Memory B cell (primary cell): Measurements from ENCODE around the gene RPP25L.

Experiments
- ATAC-seq: fragments of 150-1000 bp; cut with Tn5 transposase; 2 replicates; pipeline ENCODE4 v1.10.0; 2021; ENCODE audit warnings: low read depth, mild to moderate bottlenecking, moderate library complexity
- DNase-seq, 2 donors: peaks; one replicate each; pipeline ENCODE4 v3.0.0; 2022; ENCODE audit warnings: low spot score in 2 of 2
- H3K27ac Mint-ChIP-seq: one replicate; pipeline ENCODE4 v1.8.0; 2022; ENCODE audit warnings: mild to moderate bottlenecking, moderate library complexity, mixed read lengths
- H3K27me3 Mint-ChIP-seq: one replicate; pipeline ENCODE4 v1.8.0; 2022; ENCODE audit warnings: mixed read lengths
- H3K36me3 Mint-ChIP-seq: one replicate; pipeline ENCODE4 v1.8.0; 2022; ENCODE audit warnings: mild to moderate bottlenecking, mixed read lengths
- H3K4me1 Mint-ChIP-seq: one replicate; pipeline ENCODE4 v1.8.0; 2022; ENCODE audit warnings: mixed read lengths
- H3K4me3 Mint-ChIP-seq: one replicate; pipeline ENCODE4 v1.8.0; 2022; ENCODE audit warnings: mild to moderate bottlenecking, moderate library complexity, mixed read lengths
- H3K9me3 Mint-ChIP-seq: one replicate; pipeline ENCODE4 v1.8.0; 2022; ENCODE audit warnings: mixed read lengths

The RPP25L gene

GRCh38 chr9:34590381-34591247, 21.3 kb downstream of the RPP25L start:
- ATAC-seq (peak; percentile 7), DNase-seq (peak in 1 of 2 donors; percentile 38)
- Mint-ChIP-seq H3K36me3 (no peaks in the 10 kb centered on the region), H3K27ac (no peak overlapping the region), H3K4me1 (peaks cover 33% of the 10 kb centered on the region), H3K4me3 (peak overlapping the region; percentile 82), H3K27me3 (peaks cover 54% of the 10 kb centered on the region), H3K9me3 (no peaks in the 10 kb centered on the region)

DNA sequence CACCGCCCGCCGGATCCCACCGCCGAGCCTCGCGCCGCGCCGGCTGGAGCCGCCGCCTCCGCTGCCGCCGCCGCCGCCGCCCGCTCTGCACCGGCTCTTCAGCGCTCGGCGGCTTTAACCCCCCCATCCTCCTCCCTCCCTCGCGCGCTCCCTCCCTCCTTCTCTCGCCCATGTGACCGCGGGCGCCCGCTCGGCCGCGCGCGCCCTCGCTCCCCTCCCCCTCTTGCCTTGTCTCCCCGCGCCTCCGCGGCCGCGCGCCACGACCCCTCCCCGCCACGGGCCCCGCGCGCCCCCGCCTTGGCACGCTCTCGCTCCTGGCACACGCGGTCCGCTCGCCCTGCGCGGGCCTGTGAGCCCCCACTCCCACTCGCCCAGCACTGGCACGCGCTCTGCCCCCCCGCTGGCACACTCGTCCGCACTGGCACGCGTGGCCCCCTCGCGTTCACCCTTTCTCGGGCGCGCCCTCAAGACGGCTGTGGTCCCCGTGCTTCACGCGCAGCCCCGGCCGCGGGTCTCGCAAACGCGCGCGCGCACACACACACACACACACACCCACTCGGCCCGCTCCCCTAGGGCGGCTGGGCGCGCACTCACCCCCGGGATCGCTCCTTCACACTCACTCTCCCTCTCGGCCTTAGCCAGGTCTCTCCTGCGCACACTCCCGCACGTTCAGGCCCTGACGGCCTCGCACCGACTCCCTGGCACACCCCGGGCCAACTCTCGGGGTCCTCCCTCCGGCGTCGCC, 22.1 kb downstream of the RPP25L start, which contains the start of gene CNTFR:
TSS of gene CNTFR (minus strand) at position 89 of the 745 bp plus-strand sequence. CDS start 20,743 bp downstream, outside the sequence.
- Mint-ChIP-seq H3K4me3 (peak within 1 kb of the TSS; percentile 82), H3K9me3 (no peaks in the 10 kb centered on the region), H3K36me3 (no peaks in the 10 kb centered on the region), H3K27me3 (peaks cover 52% of the 10 kb centered on the region), H3K4me1 (peaks cover 34% of the 10 kb centered on the region), H3K27ac (no peak within 1 kb of the TSS)
- DNase-seq (no peak), ATAC-seq (peak; percentile 36)

- Mint-ChIP-seq H3K4me3 (peak overlapping the region; percentile 68), H3K4me1 (peaks cover 34% of the 10 kb centered on the region)
- no peak for DNase-seq
These were observed 22.9 kb downstream of the RPP25L start for GRCh38 chr9:34588671-34589635.

DNA sequence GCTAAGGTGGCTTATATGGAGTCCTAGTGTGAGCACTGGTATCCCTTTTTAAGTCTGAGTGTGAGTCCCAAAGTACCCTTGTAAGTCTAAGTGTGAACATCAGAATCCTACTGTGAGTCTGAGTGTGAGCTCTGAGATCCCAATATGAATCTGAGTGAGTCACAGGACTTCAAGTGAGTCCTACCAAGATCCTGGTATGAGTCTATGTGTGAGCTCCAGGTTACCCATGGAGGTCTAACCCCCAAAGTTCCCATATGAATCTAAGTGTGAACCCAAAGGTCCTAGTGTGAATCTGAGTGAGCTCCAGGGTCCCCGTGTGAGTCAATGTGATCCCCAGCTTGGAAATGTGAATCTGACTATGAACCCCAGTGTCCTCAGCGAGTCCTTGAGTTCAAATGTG, 24.6 kb downstream of the RPP25L start:
- H3K27ac Mint-ChIP-seq = no peak overlapping the region

More at GRCh38 chr9:34588671-34589635, 22.9 kb downstream of the RPP25L start:
- Mint-ChIP-seq H3K9me3 (no peaks in the 10 kb centered on the region), H3K27ac (no peak overlapping the region), H3K27me3 (peaks cover 52% of the 10 kb centered on the region), H3K36me3 (no peaks in the 10 kb centered on the region)
- no peak for ATAC-seq

DNA sequence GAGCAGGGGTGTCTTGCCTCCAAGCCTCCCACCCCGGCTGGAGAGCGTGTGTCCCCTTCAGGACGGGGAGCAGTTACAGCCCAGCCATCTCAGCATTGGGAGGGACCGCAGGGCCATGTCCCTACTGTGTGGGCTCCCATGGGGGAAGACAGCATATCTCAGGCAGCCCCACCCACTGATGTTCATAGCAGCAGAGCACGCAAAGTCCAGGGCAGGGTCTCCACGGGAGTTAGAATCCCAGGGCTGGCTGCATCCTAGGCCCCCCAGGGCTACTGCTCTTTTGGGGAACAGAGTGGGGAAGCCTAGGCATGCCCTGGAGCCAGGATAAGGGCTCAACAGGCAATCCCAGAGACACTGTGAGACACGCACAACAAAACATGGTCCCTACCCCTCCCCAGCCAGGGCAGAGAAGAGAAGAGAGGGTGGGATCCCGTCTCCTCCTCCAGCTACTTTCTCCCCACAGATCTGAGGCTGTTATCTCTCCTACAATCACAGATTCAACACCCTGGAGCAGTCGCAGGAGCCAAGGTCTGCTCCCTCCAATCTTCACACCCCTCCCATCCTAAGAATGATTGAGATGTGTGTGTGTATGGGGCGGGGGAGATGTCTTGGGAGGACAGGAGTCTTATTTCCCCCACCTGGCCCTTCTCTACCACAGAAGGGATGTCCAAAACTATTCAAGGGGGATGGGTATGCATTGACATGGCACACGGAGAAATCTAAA, 25.8 kb downstream of the RPP25L start:
- Mint-ChIP-seq H3K4me1 (peaks cover 26% of the 10 kb centered on the region), H3K27me3 (peaks cover 56% of the 10 kb centered on the region), H3K36me3 (no peaks in the 10 kb centered on the region), H3K4me3 (no peak overlapping the region), H3K27ac (no peak overlapping the region), H3K9me3 (no peaks in the 10 kb centered on the region)
- no peak for DNase-seq
- ATAC-seq = no peak

More for the DNA sequence above, 24.6 kb downstream of the RPP25L start:
- Mint-ChIP-seq H3K4me1 (peaks cover 28% of the 10 kb centered on the region), H3K4me3 (no peak overlapping the region), H3K9me3 (no peaks in the 10 kb centered on the region), H3K27me3 (peaks cover 54% of the 10 kb centered on the region), H3K36me3 (no peaks in the 10 kb centered on the region)
- no peak for ATAC-seq
- DNase-seq = no peak

GRCh38 chr9:34584970-34585369, 26.9 kb downstream of the RPP25L start:
- H3K9me3 Mint-ChIP-seq = no peaks in the 10 kb centered on the region
- H3K27ac Mint-ChIP-seq = no peak overlapping the region
- DNase-seq (no peak), ATAC-seq (peak; percentile 10)
- H3K4me1 Mint-ChIP-seq = peaks cover 19% of the 10 kb centered on the region
- peaks cover 55% of the 10 kb centered on the region for H3K27me3 Mint-ChIP-seq
- no peaks in the 10 kb centered on the region for H3K36me3 Mint-ChIP-seq
- H3K4me3 Mint-ChIP-seq = no peak overlapping the region

- Mint-ChIP-seq H3K27ac (no peak overlapping the region), H3K9me3 (no peaks in the 10 kb centered on the region), H3K36me3 (no peaks in the 10 kb centered on the region), H3K27me3 (peaks cover 49% of the 10 kb centered on the region), H3K4me3 (no peak overlapping the region), H3K4me1 (peaks cover 15% of the 10 kb centered on the region)
- no peak for ATAC-seq
- DNase-seq = no peak
These were observed 29.1 kb downstream of the RPP25L start for GRCh38 chr9:34582787-34583186.

DNA sequence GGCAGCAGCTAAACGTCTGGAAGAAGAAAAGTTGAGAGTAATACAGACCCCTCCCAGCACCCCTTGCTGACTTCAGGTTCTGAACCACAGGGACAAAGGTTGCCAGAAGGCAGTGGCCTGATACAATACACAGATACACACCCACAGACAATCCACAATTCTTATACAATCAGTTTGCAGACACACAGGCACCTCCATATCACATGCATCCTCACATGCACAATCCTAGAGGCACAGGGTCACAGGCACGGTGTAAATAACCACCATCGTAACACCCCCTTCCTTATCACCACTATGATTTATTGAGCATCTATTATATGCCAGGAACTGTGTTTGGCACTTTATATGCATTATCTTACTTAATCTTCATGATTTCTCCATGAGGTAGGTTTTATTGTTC, 30.6 kb downstream of the RPP25L start:
- H3K27me3 Mint-ChIP-seq = peaks cover 48% of the 10 kb centered on the region
- no peak overlapping the region for H3K4me3 Mint-ChIP-seq
- H3K27ac Mint-ChIP-seq = no peak overlapping the region
- H3K36me3 Mint-ChIP-seq = no peaks in the 10 kb centered on the region
- no peaks in the 10 kb centered on the region for H3K9me3 Mint-ChIP-seq
- ATAC-seq (no peak), DNase-seq (no peak)
- peaks cover 21% of the 10 kb centered on the region for H3K4me1 Mint-ChIP-seq

- Mint-ChIP-seq H3K9me3 (no peaks in the 10 kb centered on the region), H3K27me3 (peaks cover 45% of the 10 kb centered on the region), H3K4me3 (no peak overlapping the region), H3K36me3 (no peaks in the 10 kb centered on the region), H3K27ac (no peak overlapping the region), H3K4me1 (peaks cover 13% of the 10 kb centered on the region)
- ATAC-seq (no peak), DNase-seq (no peak)
These were observed 31.5 kb downstream of the RPP25L start for GRCh38 chr9:34580358-34580757.

GRCh38 chr9:34579808-34580163, 32.1 kb downstream of the RPP25L start:
- Mint-ChIP-seq H3K4me1 (peaks cover 13% of the 10 kb centered on the region), H3K27ac (no peak overlapping the region), H3K9me3 (no peaks in the 10 kb centered on the region), H3K27me3 (peaks cover 47% of the 10 kb centered on the region), H3K36me3 (no peaks in the 10 kb centered on the region), H3K4me3 (no peak overlapping the region)
- ATAC-seq = no peak
- no peak for DNase-seq

DNA sequence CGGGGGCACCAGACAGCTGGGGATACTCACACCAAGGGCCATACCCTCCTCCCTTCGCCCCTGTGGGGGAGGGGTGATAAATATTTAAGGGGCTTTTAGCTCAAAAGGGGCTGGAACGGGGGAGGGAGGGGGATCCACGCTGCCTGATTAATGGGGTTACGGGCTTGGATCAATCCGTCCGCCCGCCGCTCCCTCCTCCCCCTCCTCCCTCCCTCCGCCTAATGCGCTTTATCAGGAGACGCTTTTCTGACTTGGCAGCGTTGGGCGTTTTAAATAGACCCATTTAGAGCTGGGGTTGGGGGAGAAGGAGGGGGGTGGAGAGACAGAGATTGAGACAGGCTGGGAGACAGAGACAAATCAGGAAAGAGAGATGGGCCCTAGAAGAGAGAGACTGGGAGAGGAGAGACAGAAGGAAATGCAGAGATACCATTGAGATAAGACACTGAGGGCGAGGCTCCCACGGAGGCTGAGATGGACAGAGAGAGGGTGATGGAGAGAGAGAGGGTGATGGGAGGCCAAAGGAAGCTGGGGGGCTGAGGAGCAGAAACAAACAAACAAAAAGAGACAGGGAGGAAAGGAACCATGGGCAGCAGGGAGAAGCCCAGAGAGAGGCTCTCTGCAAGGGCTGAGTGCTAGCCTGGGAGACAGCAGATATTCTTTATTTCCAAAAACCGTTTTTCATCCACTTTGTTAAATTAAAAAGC, 32.6 kb downstream of the RPP25L start:
- ATAC-seq = no peak
- DNase-seq = no peak
- H3K36me3 Mint-ChIP-seq = no peaks in the 10 kb centered on the region
- H3K4me1 Mint-ChIP-seq = peaks cover 13% of the 10 kb centered on the region
- H3K9me3 Mint-ChIP-seq = no peaks in the 10 kb centered on the region
- H3K4me3 Mint-ChIP-seq = no peak overlapping the region
- H3K27me3 Mint-ChIP-seq = peaks cover 48% of the 10 kb centered on the region
- H3K27ac Mint-ChIP-seq = no peak overlapping the region

DNA sequence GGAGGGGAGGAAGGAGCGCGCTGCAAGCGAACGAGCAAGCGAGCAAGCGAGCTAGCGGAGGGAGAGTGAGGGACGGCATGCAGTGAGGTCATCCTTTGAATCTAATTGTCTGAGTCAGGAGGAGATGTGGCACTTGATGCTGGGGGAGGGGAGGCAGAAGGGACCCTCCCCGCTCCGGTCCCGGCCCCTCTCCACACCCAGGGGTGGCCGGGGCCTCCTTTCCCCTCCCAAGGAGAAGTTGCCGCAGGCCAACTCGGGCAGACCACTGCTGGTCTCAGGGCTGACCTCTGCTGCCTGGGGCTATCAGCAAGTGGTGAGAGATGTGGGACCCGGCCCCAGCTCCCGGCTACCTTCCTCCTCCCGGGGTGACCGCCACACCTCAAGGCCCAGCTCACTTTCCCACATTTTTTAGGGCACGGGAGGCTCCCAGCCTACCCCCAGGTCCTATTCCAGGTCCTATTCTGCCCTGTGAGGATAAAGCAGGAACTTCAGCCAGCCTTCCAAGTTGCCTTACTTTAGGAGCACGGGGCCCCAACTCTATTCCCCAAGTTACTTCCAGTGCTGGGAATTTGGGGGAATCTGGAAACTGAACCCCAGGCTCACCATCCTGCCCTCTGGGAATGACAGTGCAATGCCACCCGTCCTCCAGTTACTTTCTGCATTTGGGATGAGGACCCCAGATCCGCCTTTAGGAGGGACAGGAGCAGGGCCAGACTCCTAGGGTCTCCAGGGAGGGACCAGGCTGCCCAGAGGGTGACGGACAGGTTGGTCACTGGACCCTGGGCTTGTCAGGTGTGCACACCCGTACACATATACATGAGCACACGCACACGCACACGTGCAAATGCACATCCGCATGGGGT, 33.4 kb downstream of the RPP25L start:
- peaks cover 13% of the 10 kb centered on the region for H3K4me1 Mint-ChIP-seq
- no peaks in the 10 kb centered on the region for H3K9me3 Mint-ChIP-seq
- H3K36me3 Mint-ChIP-seq = no peaks in the 10 kb centered on the region
- no peak for DNase-seq
- no peak overlapping the region for H3K4me3 Mint-ChIP-seq
- peaks cover 49% of the 10 kb centered on the region for H3K27me3 Mint-ChIP-seq
- no peak overlapping the region for H3K27ac Mint-ChIP-seq
- ATAC-seq = peak; percentile 43
